Muscle of arm (tissue), 12 donors: ENCODE measurements around the gene RGS10. TPM values are rescaled to one million over a fixed set of nuclear protein-coding genes. Genes with fewer than 3 reads are reported as not detected.

Experiments used
- DNase-seq: peaks from one replicate; pipeline ENCODE4 v3.0.0-alpha.2; 2013
- polyA plus RNA-seq, 12 donors: library from polyadenylated mRNA; unstranded; fragments of 120-200 nt; gene quantifications; one replicate each; pipeline ENCODE4 v1.2.1, GENCODE V29; 2013; ENCODE audit not compliant: insufficient read length in 12 of 12

RGS10 gene
- polyA plus RNA-seq, 12 donors: 30.9 to 69.0 (median 42.8) TPM; not detected in 1

- no peak for DNase-seq
Observed at GRCh38 chr10:119500821-119501220, 41.7 kb downstream of the RGS10 start.

GRCh38 chr10:119500123-119500795 lies 42.3 kb downstream of the RGS10 start:
- no peak for DNase-seq

- no peak for DNase-seq
Observed at GRCh38 chr10:119499677-119500002, 42.9 kb downstream of the RGS10 start.

- no peak for DNase-seq
Observed at GRCh38 chr10:119498889-119499676, 43.4 kb downstream of the RGS10 start.

GRCh38 chr10:119497243-119497642 lies 45.3 kb downstream of the RGS10 start:
- no peak for DNase-seq

- DNase-seq: no peak
Observed at GRCh38 chr10:119496273-119496672, 46.2 kb downstream of the RGS10 start.

- no peak for DNase-seq
Observed at GRCh38 chr10:119495545-119495944, 47.0 kb downstream of the RGS10 start.

- no peak for DNase-seq
Observed at GRCh38 chr10:119495021-119495505, 47.5 kb downstream of the RGS10 start.

- no peak for DNase-seq
Observed at GRCh38 chr10:119494236-119495020, 48.1 kb downstream of the RGS10 start.

GRCh38 chr10:119493155-119493554 lies 49.4 kb downstream of the RGS10 start:
- no peak for DNase-seq

GRCh38 chr10:119491966-119492757 lies 50.4 kb downstream of the RGS10 start:
- no peak for DNase-seq

GRCh38 chr10:119489991-119490326 lies 52.6 kb downstream of the RGS10 start:
- DNase-seq: no peak

GRCh38 chr10:119488675-119489074 lies 53.8 kb downstream of the RGS10 start:
- DNase-seq: no peak

GRCh38 chr10:119483839-119484238 lies 58.7 kb downstream of the RGS10 start:
- no peak for DNase-seq

- no peak for DNase-seq
Observed at GRCh38 chr10:119483001-119483400, 59.5 kb downstream of the RGS10 start.

- DNase-seq: no peak
Observed at GRCh38 chr10:119481781-119482426, 60.6 kb downstream of the RGS10 start.

GRCh38 chr10:119480667-119481066 lies 61.9 kb downstream of the RGS10 start:
- DNase-seq: no peak

GRCh38 chr10:119479532-119479931 lies 63.0 kb downstream of the RGS10 start:
- no peak for DNase-seq

- no peak for DNase-seq
Observed at GRCh38 chr10:119478811-119479341, 63.6 kb downstream of the RGS10 start.

GRCh38 chr10:119478111-119478802 lies 64.3 kb downstream of the RGS10 start:
- no peak for DNase-seq
